Prostate gland (tissue), 2 donors: ENCODE measurements around the gene SLC25A1.
"Not testable (repeated sequence)": the region's sequence is repeated elsewhere in the genome, so short reads cannot be mapped to it uniquely, and the experiment has no call there.

ENCODE experiments used
- CTCF ChIP-seq, 4 experiments: fragments of 200-600 bp in 2 of 4; fragments of 450-650 bp in 2 of 4; sonication (generic) in 2 of 4; IDR thresholded peaks; 1 replicate in 3 of 4; 2 replicates in 1 of 4; pipeline ENCODE4 v1.5.1; 2016 to 2019; ENCODE audit warnings: antibody characterized with exemption in 4 of 4, mild to moderate bottlenecking in 2 of 4, moderate library complexity in 2 of 4
- POLR2AphosphoS5 ChIP-seq: sonication (generic); formaldehyde crosslinking; IDR thresholded peaks from one replicate; pipeline ENCODE4 v1.6.1; 2017; ENCODE audit warnings: antibody characterized with exemption

GRCh38 chr22:19158649-19159048 lies 19.9 kb downstream of the SLC25A1 start:
- TF ChIP-seq CTCF (IDR thresholded peaks at IDR 0.05); POLR2AphosphoS5: not testable (repeated sequence)
